Effector CD8-positive, alpha-beta T cell (primary cell): ENCODE data around the gene PCDHA1.
A peak's percentile ranks its signal among the peaks of the same experiment; 100 is the strongest.

Source experiments
- DNase-seq: peaks from one replicate; lab custom pipeline; 2025; lab: John Stamatoyannopoulos, UW

The PCDHA1 gene

GRCh38 chr5:140988608-140989007 lies 202.7 kb downstream of the PCDHA1 start:
- no peak for DNase-seq

GRCh38 chr5:140989254-140990020 lies 203.5 kb downstream of the PCDHA1 start:
- no peak for DNase-seq

GRCh38 chr5:140992828-140993227 lies 206.9 kb downstream of the PCDHA1 start:
- no peak for DNase-seq

GRCh38 chr5:140996060-140996459 lies 210.1 kb downstream of the PCDHA1 start:
- DNase-seq, result no peak

- no peak for DNase-seq
Measured at GRCh38 chr5:140998921-140999410, 213.0 kb downstream of the PCDHA1 start.

GRCh38 chr5:141001446-141001843 lies 215.5 kb downstream of the PCDHA1 start:
- DNase-seq, result no peak

GRCh38 chr5:141001844-141002604 lies 216.1 kb downstream of the PCDHA1 start:
- no peak for DNase-seq

- DNase-seq, result no peak
Measured at GRCh38 chr5:141002605-141002965, 216.6 kb downstream of the PCDHA1 start.

GRCh38 chr5:141003031-141003430 lies 217.1 kb downstream of the PCDHA1 start:
- DNase-seq, result no peak

GRCh38 chr5:141003791-141004611 lies 218.1 kb downstream of the PCDHA1 start:
- no peak for DNase-seq

GRCh38 chr5:141007791-141008190 lies 221.9 kb downstream of the PCDHA1 start:
- no peak for DNase-seq

- DNase-seq, result no peak
Measured at GRCh38 chr5:141010047-141010793, 224.3 kb downstream of the PCDHA1 start.

GRCh38 chr5:141017943-141018342 lies 232.0 kb downstream of the PCDHA1 start:
- no peak for DNase-seq

GRCh38 chr5:141022384-141022783 lies 236.4 kb downstream of the PCDHA1 start:
- DNase-seq, result no peak

GRCh38 chr5:141031006-141031405 lies 245.1 kb downstream of the PCDHA1 start:
- no peak for DNase-seq

- no peak for DNase-seq
Measured at GRCh38 chr5:141032626-141033025, 246.7 kb downstream of the PCDHA1 start.

GRCh38 chr5:141039061-141039460 lies 253.1 kb downstream of the PCDHA1 start:
- DNase-seq, result no peak

- no peak for DNase-seq
Measured at GRCh38 chr5:141039517-141039916, 253.6 kb downstream of the PCDHA1 start.

- no peak for DNase-seq
Measured at GRCh38 chr5:141040093-141040770, 254.3 kb downstream of the PCDHA1 start.

- DNase-seq, result peak; percentile 2
Measured at GRCh38 chr5:141040771-141041426, 255.0 kb downstream of the PCDHA1 start.

GRCh38 chr5:141041427-141041785 lies 255.5 kb downstream of the PCDHA1 start:
- no peak for DNase-seq
